Measurements from ENCODE around the gene PTMS.

PTMS gene

DNA sequence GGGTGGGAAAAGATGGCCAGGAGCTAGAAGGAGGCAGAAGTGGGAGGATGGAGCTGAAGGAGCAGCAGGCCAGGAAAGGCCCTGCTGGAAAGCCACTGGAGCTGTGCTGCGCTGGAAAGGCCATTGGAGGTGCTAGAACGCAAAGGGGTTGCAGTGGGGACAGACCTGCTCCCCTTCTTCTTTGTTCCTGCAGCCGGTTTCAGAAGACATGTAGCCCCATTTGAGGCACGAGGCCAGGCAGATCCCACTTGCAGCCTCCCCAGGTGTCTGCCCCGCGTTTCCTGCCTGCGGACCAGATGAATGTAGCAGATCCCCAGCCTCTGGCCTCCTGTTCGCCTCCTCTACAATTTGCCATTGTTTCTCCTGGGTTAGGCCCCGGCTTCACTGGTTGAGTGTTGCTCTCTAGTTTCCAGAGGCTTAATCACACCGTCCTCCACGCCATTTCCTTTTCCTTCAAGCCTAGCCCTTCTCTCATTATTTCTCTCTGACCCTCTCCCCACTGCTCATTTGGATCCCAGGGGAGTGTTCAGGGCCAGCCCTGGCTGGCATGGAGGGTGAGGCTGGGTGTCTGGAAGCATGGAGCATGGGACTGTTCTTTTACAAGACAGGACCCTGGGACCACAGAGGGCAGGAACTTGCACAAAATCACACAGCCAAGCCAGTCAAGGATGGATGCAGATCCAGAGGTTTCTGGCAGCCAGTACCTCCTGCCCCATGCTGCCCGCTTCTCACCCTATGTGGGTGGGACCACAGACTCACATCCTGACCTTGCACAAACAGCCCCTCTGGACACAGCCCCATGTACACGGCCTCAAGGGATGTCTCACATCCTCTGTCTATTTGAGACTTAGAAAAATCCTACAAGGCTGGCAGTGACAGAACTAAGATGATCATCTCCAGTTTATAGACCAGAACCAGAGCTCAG lies 53.2 kb downstream of the PTMS start:
- TF ChIP-seq, protein P1, sequence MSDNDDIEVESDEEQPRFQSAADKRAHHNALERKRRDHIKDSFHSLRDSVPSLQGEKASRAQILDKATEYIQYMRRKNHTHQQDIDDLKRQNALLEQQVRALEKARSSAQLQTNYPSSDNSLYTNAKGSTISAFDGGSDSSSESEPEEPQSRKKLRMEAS (IDR thresholded peaks at IDR 0.05; ENCODE audit: low read depth, low read length), result no peak
- TF ChIP-seq, protein P2, sequence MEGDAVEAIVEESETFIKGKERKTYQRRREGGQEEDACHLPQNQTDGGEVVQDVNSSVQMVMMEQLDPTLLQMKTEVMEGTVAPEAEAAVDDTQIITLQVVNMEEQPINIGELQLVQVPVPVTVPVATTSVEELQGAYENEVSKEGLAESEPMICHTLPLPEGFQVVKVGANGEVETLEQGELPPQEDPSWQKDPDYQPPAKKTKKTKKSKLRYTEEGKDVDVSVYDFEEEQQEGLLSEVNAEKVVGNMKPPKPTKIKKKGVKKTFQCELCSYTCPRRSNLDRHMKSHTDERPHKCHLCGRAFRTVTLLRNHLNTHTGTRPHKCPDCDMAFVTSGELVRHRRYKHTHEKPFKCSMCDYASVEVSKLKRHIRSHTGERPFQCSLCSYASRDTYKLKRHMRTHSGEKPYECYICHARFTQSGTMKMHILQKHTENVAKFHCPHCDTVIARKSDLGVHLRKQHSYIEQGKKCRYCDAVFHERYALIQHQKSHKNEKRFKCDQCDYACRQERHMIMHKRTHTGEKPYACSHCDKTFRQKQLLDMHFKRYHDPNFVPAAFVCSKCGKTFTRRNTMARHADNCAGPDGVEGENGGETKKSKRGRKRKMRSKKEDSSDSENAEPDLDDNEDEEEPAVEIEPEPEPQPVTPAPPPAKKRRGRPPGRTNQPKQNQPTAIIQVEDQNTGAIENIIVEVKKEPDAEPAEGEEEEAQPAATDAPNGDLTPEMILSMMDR (IDR thresholded peaks at IDR 0.05; ENCODE audit: low read depth, low read length), result no peak
- no peak for TF ChIP-seq MYC (IDR thresholded peaks at IDR 0.05; ENCODE audit: low read depth, low read length)
- no peak for DNase-seq (ENCODE audit: low read depth)
- H3K4me3 ChIP-seq (ENCODE audit: low read depth, low read length), result no peak overlapping the region

DNA sequence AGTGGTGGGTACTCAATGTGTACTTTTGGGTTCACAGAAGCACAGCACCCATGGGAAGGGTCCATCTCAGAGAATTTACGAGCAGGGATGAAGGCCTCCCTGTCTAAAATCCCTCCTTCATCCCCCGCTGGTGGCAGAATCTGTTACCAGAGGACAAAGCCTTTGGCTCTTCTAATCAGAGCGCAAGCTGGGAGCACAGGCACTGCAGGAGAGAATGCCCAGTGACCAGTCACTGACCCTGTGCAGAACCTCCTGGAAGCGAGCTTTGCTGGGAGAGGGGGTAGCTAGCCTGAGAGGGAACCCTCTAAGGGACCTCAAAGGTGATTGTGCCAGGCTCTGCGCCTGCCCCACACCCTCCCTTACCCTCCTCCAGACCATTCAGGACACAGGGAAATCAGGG lies 54.0 kb downstream of the PTMS start:
- no peak for DNase-seq (ENCODE audit: low read depth)
- H3K4me3 ChIP-seq (ENCODE audit: low read depth, low read length), result no peak overlapping the region
- TF ChIP-seq POLR2A (IDR thresholded peaks at IDR 0.05; ENCODE audit: extremely low read depth, insufficient read length) (no peak), MYC (IDR thresholded peaks at IDR 0.05; ENCODE audit: low read depth, low read length) (no peak)
- TF ChIP-seq, protein P1 (IDR thresholded peaks at IDR 0.05; ENCODE audit: low read depth, low read length), result no peak
- TF ChIP-seq, protein P2 (IDR thresholded peaks at IDR 0.05; ENCODE audit: low read depth, low read length), result no peak

Measured in NB4 (cell line).